OCI-LY1 (cell line): ENCODE results near the gene D2HGDH.

Source experiments
- H2AFZ ChIP-seq: fragments of 200-600 bp; sonication (generic), shearing (Covaris generic); 2 replicates; pipeline ENCODE4 v1.6.0; 2014; ENCODE audit warnings: antibody characterized with exemption, mild to moderate bottlenecking, low read length
- H3F3A ChIP-seq: fragments of 200-600 bp; sonication (generic), shearing (Covaris generic); 2 replicates; pipeline ENCODE4 v1.6.0; 2014; ENCODE audit warnings: mild to moderate bottlenecking, antibody characterized with exemption, low read length, moderate library complexity; ENCODE audit not compliant: insufficient read depth
- H3K27ac ChIP-seq: fragments of 200-600 bp; sonication (generic); 2 replicates; pipeline ENCODE4 v1.5.1; 2014; ENCODE audit warnings: low read length, mixed run types, mild to moderate bottlenecking, low read depth; ENCODE audit not compliant: poor library complexity, severe bottlenecking
- H3K27me3 ChIP-seq: fragments of 200-600 bp; sonication (generic); 2 replicates; pipeline ENCODE4 v1.6.0; 2014; ENCODE audit warnings: antibody characterized with exemption, mild to moderate bottlenecking, low read length, moderate library complexity; ENCODE audit not compliant: insufficient read depth
- H3K36me3 ChIP-seq: fragments of 200-600 bp; sonication (generic); 2 replicates; pipeline ENCODE4 v1.6.1; 2014; ENCODE audit warnings: mild to moderate bottlenecking, antibody characterized with exemption, low read length, moderate library complexity, mixed read lengths; ENCODE audit not compliant: insufficient read depth
- H3K4me1 ChIP-seq: fragments of 200-600 bp; sonication (generic); 2 replicates; pipeline ENCODE4 v1.5.1; 2014; ENCODE audit warnings: mild to moderate bottlenecking, low read length, moderate library complexity; ENCODE audit not compliant: insufficient read depth, severe bottlenecking
- H3K4me2 ChIP-seq: fragments of 200-600 bp; sonication (generic), shearing (Covaris generic); 2 replicates; pipeline ENCODE4 v1.6.1; 2014; ENCODE audit warnings: low read length
- H3K4me3 ChIP-seq: fragments of 200-600 bp; sonication (generic); 2 replicates; pipeline ENCODE4 v1.5.1; 2014; ENCODE audit warnings: low read length, low read depth, mild to moderate bottlenecking, mixed read lengths; ENCODE audit not compliant: poor library complexity, severe bottlenecking
- H3K79me2 ChIP-seq: fragments of 200-600 bp; shearing (Covaris generic); 2 replicates; pipeline ENCODE4 v1.6.1; 2016; ENCODE audit warnings: mixed run types, low read length, mixed read lengths; ENCODE audit not compliant: insufficient read depth
- H3K9ac ChIP-seq: fragments of 200-600 bp; sonication (generic), shearing (Covaris generic); 2 replicates; pipeline ENCODE4 v1.6.1; 2014; ENCODE audit warnings: mild to moderate bottlenecking, low read length, mixed read lengths
- H3K9me2 ChIP-seq: fragments of 200-600 bp; sonication (generic), shearing (Covaris generic); 2 replicates; pipeline ENCODE4 v1.6.1; 2014; ENCODE audit warnings: low read depth, mild to moderate bottlenecking, low read length, mixed read lengths
- H3K9me3 ChIP-seq: fragments of 200-600 bp; shearing (Covaris generic); 2 replicates; pipeline ENCODE4 v1.6.1; 2014; ENCODE audit warnings: low read length, mixed read lengths
- H4K20me1 ChIP-seq: fragments of 200-600 bp; sonication (generic), shearing (Covaris generic); 2 replicates; pipeline ENCODE4 v1.6.0; 2016; ENCODE audit warnings: mild to moderate bottlenecking, low read length; ENCODE audit not compliant: insufficient read depth
- CTCF ChIP-seq: fragments of 200-600 bp; sonication (generic), shearing (Covaris generic); IDR thresholded peaks from 2 replicates; pipeline ENCODE4 v1.5.1; 2017; ENCODE audit warnings: mild to moderate bottlenecking, antibody characterized with exemption, low read length, moderate library complexity, mixed read lengths
- EZH2 ChIP-seq: fragments of 200-600 bp; sonication (generic), shearing (Covaris generic); IDR thresholded peaks from 2 replicates; pipeline ENCODE4 v1.8.0; 2017; ENCODE audit warnings: borderline replicate concordance, mixed run types, mild to moderate bottlenecking, antibody characterized with exemption, low read length, moderate library complexity, mixed read lengths

The D2HGDH gene

GRCh38 chr2:241720560-241720959 is 13.9 kb upstream of the D2HGDH start:
- no peaks in the 10 kb centered on the region for H3K79me2 ChIP-seq
- no peak overlapping the region for H3K4me2 ChIP-seq
- no peak overlapping the region for H3K27ac ChIP-seq
- no peaks in the 10 kb centered on the region for H3K4me1 ChIP-seq
- no peaks in the 10 kb centered on the region for H3K9me2 ChIP-seq
- H3K4me3 ChIP-seq, result no peak overlapping the region
- H2AFZ ChIP-seq, result no peak overlapping the region
- TF ChIP-seq CTCF, result no peak
- no peak for TF ChIP-seq EZH2
- H3K9ac ChIP-seq, result no peak overlapping the region
- no peaks in the 10 kb centered on the region for H4K20me1 ChIP-seq
- H3K9me3 ChIP-seq, result peaks cover 14% of the 10 kb centered on the region
- H3F3A ChIP-seq, result no peaks in the 10 kb centered on the region
- peaks cover 76% of the 10 kb centered on the region for H3K36me3 ChIP-seq
- H3K27me3 ChIP-seq, result no peaks in the 10 kb centered on the region

- no peak for TF ChIP-seq EZH2
- no peak for TF ChIP-seq CTCF
- Histone ChIP-seq H3K36me3 (peaks cover 63% of the 10 kb centered on the region), H3K27me3 (no peaks in the 10 kb centered on the region), H3K9me3 (peaks cover 14% of the 10 kb centered on the region), H3K4me2 (no peak overlapping the region), H3K4me1 (no peaks in the 10 kb centered on the region), H3K79me2 (no peaks in the 10 kb centered on the region), H3K9me2 (no peaks in the 10 kb centered on the region), H3K4me3 (no peak overlapping the region), H2AFZ (no peak overlapping the region), H3K27ac (no peak overlapping the region), H3F3A (no peaks in the 10 kb centered on the region), H3K9ac (no peak overlapping the region), H4K20me1 (no peaks in the 10 kb centered on the region)
These were observed 12.6 kb upstream of the D2HGDH start for GRCh38 chr2:241721852-241722251.

GRCh38 chr2:241722896-241723454 is 11.5 kb upstream of the D2HGDH start:
- no peak overlapping the region for H3K4me3 ChIP-seq
- H3K4me1 ChIP-seq, result no peaks in the 10 kb centered on the region
- no peaks in the 10 kb centered on the region for H3F3A ChIP-seq
- no peak overlapping the region for H3K27ac ChIP-seq
- no peaks in the 10 kb centered on the region for H4K20me1 ChIP-seq
- H3K79me2 ChIP-seq, result no peaks in the 10 kb centered on the region
- peaks cover 63% of the 10 kb centered on the region for H3K36me3 ChIP-seq
- H3K9me2 ChIP-seq, result no peaks in the 10 kb centered on the region
- H3K4me2 ChIP-seq, result no peak overlapping the region
- peaks cover 14% of the 10 kb centered on the region for H3K9me3 ChIP-seq
- no peak overlapping the region for H2AFZ ChIP-seq
- no peak overlapping the region for H3K9ac ChIP-seq
- no peak for TF ChIP-seq CTCF
- no peaks in the 10 kb centered on the region for H3K27me3 ChIP-seq
